CD4-positive, alpha-beta T cell (primary cell): ENCODE data around the gene SNRPD3. TPM values are rescaled to one million over a fixed set of nuclear protein-coding genes. Genes with fewer than 3 reads are reported as not detected.

Experiments
- ATAC-seq: fragments of 200-7000 bp; cut with Tn5 transposase; one replicate; pipeline ENCODE4 v1.10.0; 2022; ENCODE audit warnings: mild to moderate bottlenecking; ENCODE audit not compliant: poor library complexity
- CTCF ChIA-PET: fragments of 350-600 bp; sonication (Branson Sonifier 250); formaldehyde crosslinking; loops from one replicate; lab custom pipeline; 2021; ENCODE audit warnings: antibody characterized with exemption, inconsistent platforms; lab: Charles Lee
- POLR2A ChIA-PET: fragments of 350-600 bp; sonication (Branson Sonifier 250); formaldehyde crosslinking; loops from one replicate; lab custom pipeline; 2021; ENCODE audit warnings: antibody characterized with exemption, inconsistent platforms; lab: Charles Lee
- DNase-seq, 14 experiments: peaks; one replicate each; pipeline ENCODE4 v3.0.0-alpha.2; 2013 to 2020; ENCODE audit warnings: mixed read lengths in 2 of 14
- H3K27ac ChIP-seq, 2 donors: one replicate each; pipeline versions ENCODE4 v1.5.1 to v1.7.0; 2013; ENCODE audit warnings: low read length in 2 of 2, low read depth in 1 of 2, mild to moderate bottlenecking in 1 of 2
- H3K27me3 ChIP-seq, 2 experiments: 1 replicate in 1 of 2; 2 replicates in 1 of 2; pipeline versions ENCODE4 v1.6.1 to v1.7.0; 2013; ENCODE audit warnings: low read length in 2 of 2, control low read depth in 1 of 2, mild to moderate bottlenecking in 1 of 2, moderate library complexity in 1 of 2; ENCODE audit not compliant: insufficient read depth in 2 of 2, control insufficient read depth in 1 of 2
- H3K36me3 ChIP-seq: one replicate; pipeline ENCODE4 v1.6.1; 2013; ENCODE audit warnings: low read length, control low read depth; ENCODE audit not compliant: insufficient read depth
- H3K4me1 ChIP-seq: one replicate; pipeline ENCODE4 v1.6.1; 2013; ENCODE audit warnings: low read length, control low read depth; ENCODE audit not compliant: insufficient read depth
- H3K4me3 ChIP-seq: one replicate; pipeline ENCODE4 v1.5.1; 2013; ENCODE audit warnings: mild to moderate bottlenecking, low read length, moderate library complexity
- H3K9me3 ChIP-seq, 2 experiments: 1 replicate in 1 of 2; 2 replicates in 1 of 2; pipeline versions ENCODE4 v1.6.1 to v1.7.0; 2013; ENCODE audit warnings: low read length in 2 of 2, mild to moderate bottlenecking in 2 of 2, control low read depth in 1 of 2, moderate library complexity in 1 of 2; ENCODE audit not compliant: control insufficient read depth in 1 of 2, insufficient read depth in 1 of 2
- H3K27ac Mint-ChIP-seq: one replicate; pipeline ENCODE4 v1.8.0; 2020; ENCODE audit warnings: mixed read lengths
- H3K27me3 Mint-ChIP-seq: one replicate; pipeline ENCODE4 v1.8.0; 2021; ENCODE audit warnings: mixed read lengths
- H3K36me3 Mint-ChIP-seq: one replicate; pipeline ENCODE4 v1.8.0; 2021; ENCODE audit warnings: low read depth, mixed read lengths
- H3K4me1 Mint-ChIP-seq: one replicate; pipeline ENCODE4 v1.8.0; 2021; ENCODE audit warnings: low read depth, mixed read lengths
- H3K4me3 Mint-ChIP-seq: one replicate; pipeline ENCODE4 v1.8.0; 2020; ENCODE audit warnings: mild to moderate bottlenecking, mixed read lengths
- H3K9me3 Mint-ChIP-seq: one replicate; pipeline ENCODE4 v1.8.0; 2020; ENCODE audit warnings: mixed read lengths
- intact Hi-C, 2 experiments: fragments of 100-400 bp; cut with DNase I in 1 of 2; cut with micrococcal nuclease in 1 of 2; formaldehyde crosslinking; loops; one replicate each; pipeline versions ENCODE4 v1.15.1 to v1.9.0; 2023 to 2025; cut with DNase I, micrococcal nuclease
- total RNA-seq, 174 experiments: library from RNA in 2 of 174; stranded (reverse) in 2 of 174; gene quantifications; one replicate each; pipeline ENCODE4 v1.2.3 and lab custom pipeline; 2021 to 2026
- TF ChIP-seq, protein P1 (sequence below): fragments of 200-600 bp; IDR thresholded peaks from one replicate; pipeline ENCODE4 v1.8.0; 2022; ENCODE audit warnings: antibody characterized with exemption, mild to moderate bottlenecking

Gene SNRPD3
- total RNA-seq, 2 experiments from 2014 or later, result 31.0 to 31.5 TPM

DNA sequence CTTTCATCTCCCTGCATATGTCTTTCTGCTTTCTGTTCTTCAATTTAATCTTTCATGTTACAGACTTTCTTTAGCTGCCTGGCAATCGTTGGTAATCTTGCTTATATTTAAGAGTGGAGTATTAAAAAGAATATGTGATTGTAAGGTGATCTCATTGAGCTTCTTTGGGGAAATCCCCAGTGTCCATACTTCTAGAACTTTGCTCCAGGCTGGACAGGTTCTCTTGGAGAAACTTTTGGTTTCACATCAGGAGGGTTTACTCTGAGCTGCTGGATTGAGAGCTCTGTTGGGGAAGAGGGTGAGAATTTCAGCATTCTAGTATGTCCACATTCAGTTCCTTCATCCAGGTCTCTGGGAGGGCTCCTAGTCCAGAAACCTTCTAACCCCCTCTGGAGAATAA, 21.0 kb downstream of the SNRPD3 start:
- Histone ChIP-seq H3K9me3 (no peaks in the 10 kb centered on the region), H3K27me3 (no peaks in the 10 kb centered on the region), H3K27ac (no peak overlapping the region), H3K36me3 (peaks cover 32% of the 10 kb centered on the region), H3K4me3 (no peak overlapping the region), H3K4me1 (no peaks in the 10 kb centered on the region)
- ATAC-seq, result no peak
- Mint-ChIP-seq H3K4me3 (no peak overlapping the region), H3K4me1 (no peaks in the 10 kb centered on the region), H3K27ac (no peak overlapping the region), H3K27me3 (no peaks in the 10 kb centered on the region), H3K36me3 (peaks cover 45% of the 10 kb centered on the region), H3K9me3 (no peaks in the 10 kb centered on the region)
- intact Hi-C loops, result no loop called here
- TF ChIP-seq, protein P1, sequence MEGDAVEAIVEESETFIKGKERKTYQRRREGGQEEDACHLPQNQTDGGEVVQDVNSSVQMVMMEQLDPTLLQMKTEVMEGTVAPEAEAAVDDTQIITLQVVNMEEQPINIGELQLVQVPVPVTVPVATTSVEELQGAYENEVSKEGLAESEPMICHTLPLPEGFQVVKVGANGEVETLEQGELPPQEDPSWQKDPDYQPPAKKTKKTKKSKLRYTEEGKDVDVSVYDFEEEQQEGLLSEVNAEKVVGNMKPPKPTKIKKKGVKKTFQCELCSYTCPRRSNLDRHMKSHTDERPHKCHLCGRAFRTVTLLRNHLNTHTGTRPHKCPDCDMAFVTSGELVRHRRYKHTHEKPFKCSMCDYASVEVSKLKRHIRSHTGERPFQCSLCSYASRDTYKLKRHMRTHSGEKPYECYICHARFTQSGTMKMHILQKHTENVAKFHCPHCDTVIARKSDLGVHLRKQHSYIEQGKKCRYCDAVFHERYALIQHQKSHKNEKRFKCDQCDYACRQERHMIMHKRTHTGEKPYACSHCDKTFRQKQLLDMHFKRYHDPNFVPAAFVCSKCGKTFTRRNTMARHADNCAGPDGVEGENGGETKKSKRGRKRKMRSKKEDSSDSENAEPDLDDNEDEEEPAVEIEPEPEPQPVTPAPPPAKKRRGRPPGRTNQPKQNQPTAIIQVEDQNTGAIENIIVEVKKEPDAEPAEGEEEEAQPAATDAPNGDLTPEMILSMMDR, result no peak
- no peak for DNase-seq
- POLR2A ChIA-PET, result no interaction called here
- CTCF ChIA-PET, result no interaction called here

DNA sequence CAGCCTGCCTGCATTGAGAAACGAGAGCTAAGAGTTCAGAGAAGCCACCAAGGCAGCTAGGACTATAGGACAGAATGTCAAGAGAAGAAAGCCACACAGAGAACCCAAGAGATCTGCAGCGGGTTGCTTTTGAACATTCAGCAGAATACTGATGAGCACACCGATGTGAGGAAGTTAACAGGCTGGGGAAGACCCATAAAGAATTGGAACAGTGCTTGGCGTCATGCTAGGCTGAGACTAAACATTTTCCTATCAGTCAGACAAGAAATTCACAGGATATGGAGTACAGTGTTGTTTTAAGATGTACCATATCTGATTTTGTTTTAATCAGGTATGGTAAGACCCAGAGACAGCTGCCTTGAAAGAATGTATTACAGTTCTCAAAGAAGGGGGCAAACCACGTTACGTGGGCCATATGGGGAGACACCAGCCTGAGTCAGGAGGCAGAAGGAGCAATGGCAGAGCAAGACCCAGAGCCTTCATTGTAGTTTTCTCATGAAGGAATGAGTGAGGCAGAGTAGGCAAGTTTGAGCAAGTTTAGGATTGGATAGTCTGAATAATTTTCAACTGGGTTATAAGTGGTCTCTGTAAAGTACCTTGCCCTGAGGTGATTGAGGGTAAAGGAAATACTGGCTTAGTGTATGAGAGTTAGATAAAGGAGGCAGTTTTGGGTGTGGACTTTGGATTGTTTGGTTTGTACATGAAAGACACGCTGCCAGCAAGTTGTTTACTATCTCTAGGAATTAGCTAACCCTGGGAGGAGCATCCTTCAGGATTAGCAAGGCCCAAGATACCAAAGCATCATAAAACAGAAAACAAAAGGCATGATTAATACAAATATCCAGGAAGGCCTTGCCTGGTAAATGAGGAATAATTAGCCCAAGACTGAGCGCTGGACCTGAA, 22.8 kb downstream of the SNRPD3 start:
- ChIA-PET CTCF (interaction anchor here (0.9 kb wide), 1 partner anchor 13 kb away, joined by 3 read pairs; no protein-coding TSS in a partner anchor), POLR2A (no interaction called here)
- H3K9me3 ChIP-seq, result no peaks in the 10 kb centered on the region
- H3K27ac ChIP-seq, result no peak overlapping the region
- H3K4me3 ChIP-seq, result no peak overlapping the region
- no peak overlapping the region for H3K4me3 Mint-ChIP-seq
- ATAC-seq, result no peak
- intact Hi-C loops, result no loop called here
- no peak for DNase-seq
- H3K36me3 ChIP-seq, result peaks cover 13% of the 10 kb centered on the region
- peak overlapping the region; percentile 40 for H3K27ac Mint-ChIP-seq
- peaks cover 27% of the 10 kb centered on the region for H3K36me3 Mint-ChIP-seq
- H3K4me1 ChIP-seq, result no peaks in the 10 kb centered on the region
- TF ChIP-seq, protein P1, result no peak
- H3K27me3 ChIP-seq, result no peaks in the 10 kb centered on the region
- H3K27me3 Mint-ChIP-seq, result no peaks in the 10 kb centered on the region
- no peaks in the 10 kb centered on the region for H3K4me1 Mint-ChIP-seq
- no peaks in the 10 kb centered on the region for H3K9me3 Mint-ChIP-seq

DNA sequence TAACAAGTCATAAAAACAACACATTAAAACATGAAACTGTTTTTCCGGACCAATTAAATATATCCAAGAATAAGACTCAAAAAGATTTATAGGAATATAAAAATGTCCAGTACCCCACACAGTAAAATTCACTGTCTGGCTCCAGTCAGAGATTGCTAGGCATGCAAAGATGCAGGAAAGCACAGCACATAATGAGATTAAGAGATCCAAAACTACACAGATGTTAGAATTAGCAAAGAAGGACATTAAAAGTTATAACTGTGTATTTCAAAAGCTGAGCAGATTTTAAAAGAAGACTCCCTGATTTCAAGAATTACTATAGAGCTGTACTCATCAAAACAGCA, 23.4 kb downstream of the SNRPD3 start:
- no peak overlapping the region for H3K4me3 ChIP-seq
- no peaks in the 10 kb centered on the region for H3K4me1 Mint-ChIP-seq
- no peaks in the 10 kb centered on the region for H3K27me3 Mint-ChIP-seq
- peaks cover 7% of the 10 kb centered on the region for H3K36me3 ChIP-seq
- intact Hi-C loops, result no loop called here
- TF ChIP-seq, protein P1, result no peak
- no peaks in the 10 kb centered on the region for H3K4me1 ChIP-seq
- H3K27me3 ChIP-seq, result no peaks in the 10 kb centered on the region
- H3K9me3 ChIP-seq, result no peaks in the 10 kb centered on the region
- DNase-seq (no peak), ATAC-seq (no peak)
- H3K9me3 Mint-ChIP-seq, result no peaks in the 10 kb centered on the region
- ChIA-PET CTCF (no interaction called here), POLR2A (no interaction called here)
- no peak overlapping the region for H3K4me3 Mint-ChIP-seq
- no peak overlapping the region for H3K27ac ChIP-seq
- H3K36me3 Mint-ChIP-seq, result peaks cover 22% of the 10 kb centered on the region
- H3K27ac Mint-ChIP-seq, result peak overlapping the region; percentile 40
